HL-60 (cell line): ENCODE data around the gene ILDR1.

Experiments
- GABPA ChIP-seq: IDR thresholded peaks from 2 replicates; pipeline ENCODE4 v1.6.1; 2012; ENCODE audit warnings: low read depth
- POLR2AphosphoS5 ChIP-seq: IDR thresholded peaks from 2 replicates; pipeline ENCODE4 v1.6.1; 2012; ENCODE audit warnings: low read depth
- TF ChIP-seq, protein P1 (sequence below): IDR thresholded peaks from one replicate; pipeline ENCODE4 v1.5.1; 2011; ENCODE audit warnings: low read length, control low read depth, inconsistent platforms; ENCODE audit not compliant: insufficient read depth

DNA sequence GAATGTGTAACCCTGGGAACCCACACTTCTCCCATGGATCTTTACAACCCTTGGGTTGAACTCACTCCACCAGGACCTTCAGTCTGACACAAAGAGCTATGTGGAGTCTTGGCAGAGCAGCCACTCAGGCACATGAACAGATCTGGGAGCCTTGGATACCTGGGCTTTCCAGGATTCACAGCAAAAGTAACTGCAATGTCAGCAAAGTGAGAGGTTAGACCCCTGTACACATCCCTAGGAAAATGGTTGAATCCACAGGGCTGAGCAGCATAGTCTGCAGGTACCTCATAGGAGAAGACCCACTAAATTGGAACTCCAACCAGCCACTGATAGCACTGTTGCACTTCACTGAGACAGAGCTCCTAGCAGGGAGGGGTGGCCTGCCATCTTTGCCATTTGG is 59.6 kb downstream of the ILDR1 start:
- TF ChIP-seq, protein P1, sequence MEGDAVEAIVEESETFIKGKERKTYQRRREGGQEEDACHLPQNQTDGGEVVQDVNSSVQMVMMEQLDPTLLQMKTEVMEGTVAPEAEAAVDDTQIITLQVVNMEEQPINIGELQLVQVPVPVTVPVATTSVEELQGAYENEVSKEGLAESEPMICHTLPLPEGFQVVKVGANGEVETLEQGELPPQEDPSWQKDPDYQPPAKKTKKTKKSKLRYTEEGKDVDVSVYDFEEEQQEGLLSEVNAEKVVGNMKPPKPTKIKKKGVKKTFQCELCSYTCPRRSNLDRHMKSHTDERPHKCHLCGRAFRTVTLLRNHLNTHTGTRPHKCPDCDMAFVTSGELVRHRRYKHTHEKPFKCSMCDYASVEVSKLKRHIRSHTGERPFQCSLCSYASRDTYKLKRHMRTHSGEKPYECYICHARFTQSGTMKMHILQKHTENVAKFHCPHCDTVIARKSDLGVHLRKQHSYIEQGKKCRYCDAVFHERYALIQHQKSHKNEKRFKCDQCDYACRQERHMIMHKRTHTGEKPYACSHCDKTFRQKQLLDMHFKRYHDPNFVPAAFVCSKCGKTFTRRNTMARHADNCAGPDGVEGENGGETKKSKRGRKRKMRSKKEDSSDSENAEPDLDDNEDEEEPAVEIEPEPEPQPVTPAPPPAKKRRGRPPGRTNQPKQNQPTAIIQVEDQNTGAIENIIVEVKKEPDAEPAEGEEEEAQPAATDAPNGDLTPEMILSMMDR: no peak
- no peak for TF ChIP-seq POLR2AphosphoS5
- TF ChIP-seq GABPA: no peak
